ENCODE data around the gene ABCB8.

ABCB8 gene

GRCh38 chr7:151059367-151060112 lies 31.3 kb downstream of the ABCB8 start, which contains the start of gene SLC4A2:
Gene SLC4A2, plus strand, starts transcription at chr7:151059589. Its CDS starts 2,399 bp downstream, at chr7:151061988.
- DNase-seq: peak; percentile 65

GRCh38 chr7:151060113-151060415 lies 31.8 kb downstream of the ABCB8 start:
- no peak for DNase-seq

- no peak for DNase-seq
Measured at GRCh38 chr7:151060416-151061212, 32.4 kb downstream of the ABCB8 start.

GRCh38 chr7:151061213-151062110 lies 33.2 kb downstream of the ABCB8 start:
- DNase-seq: no peak

GRCh38 chr7:151062111-151062398 lies 33.8 kb downstream of the ABCB8 start:
- no peak for DNase-seq

GRCh38 chr7:151062399-151063211 lies 34.4 kb downstream of the ABCB8 start:
- DNase-seq: no peak

- DNase-seq: no peak
Measured at GRCh38 chr7:151063212-151063561, 34.9 kb downstream of the ABCB8 start.

GRCh38 chr7:151064454-151064853 lies 36.2 kb downstream of the ABCB8 start:
- no peak for DNase-seq

GRCh38 chr7:151064993-151065392 lies 36.7 kb downstream of the ABCB8 start:
- no peak for DNase-seq

GRCh38 chr7:151065516-151065915 lies 37.3 kb downstream of the ABCB8 start:
- no peak for DNase-seq

GRCh38 chr7:151066273-151066974 lies 38.2 kb downstream of the ABCB8 start:
- no peak for DNase-seq

GRCh38 chr7:151068069-151068773 lies 40.0 kb downstream of the ABCB8 start:
- no peak for DNase-seq

- no peak for DNase-seq
Measured at GRCh38 chr7:151069841-151070573, 41.8 kb downstream of the ABCB8 start.

- no peak for DNase-seq
Measured at GRCh38 chr7:151070574-151070960, 42.3 kb downstream of the ABCB8 start.

GRCh38 chr7:151071032-151071866 lies 43.0 kb downstream of the ABCB8 start:
- no peak for DNase-seq

GRCh38 chr7:151073990-151074389 lies 45.7 kb downstream of the ABCB8 start:
- DNase-seq: no peak

- no peak for DNase-seq
Measured at GRCh38 chr7:151074817-151075661, 46.8 kb downstream of the ABCB8 start.

GRCh38 chr7:151075662-151075971 lies 47.4 kb downstream of the ABCB8 start:
- DNase-seq: no peak

GRCh38 chr7:151075978-151076426 lies 47.8 kb downstream of the ABCB8 start:
- DNase-seq: no peak
